ENCODE results near the gene SGMS1.

The SGMS1 gene

DNA sequence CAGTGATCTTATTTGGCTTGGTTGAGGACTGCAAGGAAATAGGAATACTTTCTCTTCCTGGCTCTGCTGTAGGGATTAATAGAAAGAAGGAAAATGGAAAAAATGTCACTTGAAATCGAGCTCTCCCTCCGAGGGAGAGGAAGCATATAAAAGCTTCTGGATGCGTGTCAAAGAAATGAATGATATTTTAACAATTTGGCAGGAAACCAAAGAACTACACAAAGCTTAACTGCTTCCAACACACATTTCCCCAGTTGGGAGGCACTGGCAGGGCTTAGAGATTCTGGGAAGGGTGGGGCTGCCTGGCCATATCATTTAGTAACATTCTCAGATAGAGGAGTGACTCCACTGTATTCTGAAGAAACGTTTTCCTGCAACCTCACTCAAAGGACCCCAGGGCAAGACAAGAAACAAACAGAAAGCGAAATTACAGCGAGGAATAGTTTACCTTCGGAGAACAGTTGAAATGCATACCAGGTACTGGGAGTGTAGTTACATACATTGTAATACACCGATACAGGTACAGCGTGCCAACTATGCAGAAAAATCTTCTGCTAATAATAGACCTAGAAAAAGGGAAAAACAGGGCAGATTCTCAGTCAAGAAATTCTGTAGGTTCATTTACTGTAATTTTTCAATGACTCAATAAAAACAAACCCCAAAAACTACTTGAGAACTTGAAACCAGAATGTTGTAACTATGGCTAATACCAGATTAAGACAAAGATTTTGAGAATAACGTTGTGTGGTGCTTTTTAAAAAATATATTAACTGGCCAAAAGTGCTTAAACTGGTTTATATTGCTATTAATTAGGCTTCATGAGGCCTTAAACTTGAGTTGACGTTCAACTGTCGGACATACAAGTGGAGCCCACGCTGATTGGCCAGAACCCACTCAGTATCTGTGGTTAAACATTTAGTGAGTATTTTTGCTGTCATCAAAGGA is 296.7 kb downstream of the SGMS1 start:
- no peak for TF ChIP-seq TAF1 (IDR thresholded peaks at IDR 0.05; ENCODE audit: borderline replicate concordance, low read depth, low read length)
- FAIRE-seq (no peak), DNase-seq (ENCODE audit: insufficient read length) (no peak)

DNA sequence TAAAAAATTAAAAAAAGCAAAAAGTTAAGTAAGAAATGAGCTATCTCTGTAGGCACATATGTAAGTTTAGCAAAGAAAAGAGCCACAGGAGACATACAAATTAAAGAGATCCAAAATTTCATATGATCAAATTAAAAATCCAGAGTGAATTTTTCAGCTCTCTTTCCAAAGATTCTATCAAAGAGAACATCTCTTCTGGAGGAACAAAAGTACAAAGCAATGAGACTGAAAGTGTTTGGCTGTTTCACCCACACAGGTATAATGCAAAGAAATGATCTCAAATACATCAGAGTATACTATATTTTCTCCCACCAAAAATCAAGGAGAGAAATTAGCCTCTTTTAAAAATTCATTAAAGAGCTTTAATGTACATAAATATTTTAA is 297.6 kb downstream of the SGMS1 start:
- DNase-seq (ENCODE audit: insufficient read length) = no peak
- no peak for TF ChIP-seq POLR2AphosphoS5 (IDR thresholded peaks at IDR 0.05; ENCODE audit: low read depth, low read length)
- TF ChIP-seq TAF1 (IDR thresholded peaks at IDR 0.05; ENCODE audit: borderline replicate concordance, low read depth, low read length) = no peak
- TF ChIP-seq POLR2A (IDR thresholded peaks at IDR 0.05; ENCODE audit: low read depth, low read length) = no peak
- no peak for FAIRE-seq

DNA sequence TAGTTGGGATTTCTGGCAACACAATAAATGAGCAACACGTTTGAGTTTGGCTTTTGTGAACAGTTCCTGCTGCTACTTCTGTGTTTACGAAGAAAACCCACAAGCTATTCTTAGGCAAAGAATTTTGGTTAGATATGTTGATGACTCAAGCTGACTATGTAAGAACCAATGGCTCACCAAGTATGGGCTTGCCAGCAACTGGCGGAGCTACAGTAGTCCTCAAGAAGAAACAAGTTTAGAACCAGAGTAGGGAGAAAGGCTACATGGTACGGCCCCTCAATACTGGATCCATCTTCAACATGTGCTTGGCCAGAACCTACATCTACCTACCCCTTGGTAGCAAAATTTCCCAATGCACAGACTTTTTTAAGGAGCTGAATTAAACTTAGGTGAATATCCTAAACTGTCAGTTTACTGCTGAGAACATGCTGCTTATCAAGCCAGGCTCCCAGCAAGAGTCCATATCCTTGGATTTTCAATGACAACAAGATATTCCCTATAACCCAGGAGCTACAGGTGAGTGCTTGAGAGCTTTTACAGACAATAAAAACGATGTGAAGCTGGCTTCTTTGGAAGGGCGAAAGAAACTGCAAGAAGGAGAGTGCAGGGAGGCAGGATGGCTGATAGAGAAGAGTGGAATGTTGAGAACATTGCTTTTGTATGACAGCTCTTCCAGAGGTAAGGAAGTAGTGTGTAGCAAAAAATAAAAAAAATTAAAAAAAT is 298.1 kb downstream of the SGMS1 start:
- no peak for DNase-seq (ENCODE audit: insufficient read length)
- FAIRE-seq = peak; percentile 85
- TF ChIP-seq POLR2AphosphoS5 (IDR thresholded peaks at IDR 0.05; ENCODE audit: low read depth, low read length) (no peak), POLR2A (IDR thresholded peaks at IDR 0.05; ENCODE audit: low read depth, low read length) (no peak), TAF1 (IDR thresholded peaks at IDR 0.05; ENCODE audit: borderline replicate concordance, low read depth, low read length) (no peak)

DNA sequence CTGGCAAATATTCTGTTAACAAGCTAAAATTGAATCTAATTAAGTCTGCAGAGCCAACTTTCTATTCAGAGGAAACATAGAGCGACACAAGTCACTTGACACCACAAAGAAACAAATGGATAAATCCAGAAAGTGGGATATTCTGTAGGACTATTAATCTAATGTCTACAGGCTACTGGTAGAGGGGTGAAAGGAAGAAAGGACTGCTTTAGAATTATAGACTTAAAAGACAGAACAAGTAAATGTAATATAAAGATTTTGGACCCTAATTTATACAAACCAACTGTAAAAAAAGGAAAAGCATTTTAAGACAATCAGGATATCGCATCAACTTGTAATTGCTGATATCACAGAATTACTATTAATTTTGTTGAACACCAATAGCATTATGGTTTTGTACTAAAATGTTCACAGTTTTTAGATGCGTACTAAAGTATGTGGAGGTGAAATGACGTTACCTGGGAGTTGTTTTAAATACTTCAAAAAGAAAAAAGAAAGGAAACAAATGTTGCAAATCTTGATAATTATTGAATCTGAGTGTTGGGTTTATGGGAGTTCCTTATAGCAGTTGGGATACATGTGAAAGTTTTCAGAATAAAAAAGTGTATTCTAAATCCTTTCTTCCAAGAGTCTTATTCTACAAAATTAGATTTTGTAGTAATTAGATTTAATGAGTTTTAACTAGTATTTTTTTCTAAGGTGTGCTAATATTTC is 298.9 kb downstream of the SGMS1 start:
- TF ChIP-seq TAF1 (IDR thresholded peaks at IDR 0.05; ENCODE audit: borderline replicate concordance, low read depth, low read length) = no peak
- no peak for TF ChIP-seq POLR2A (IDR thresholded peaks at IDR 0.05; ENCODE audit: low read depth, low read length)
- no peak for TF ChIP-seq POLR2AphosphoS5 (IDR thresholded peaks at IDR 0.05; ENCODE audit: low read depth, low read length)
- no peak for DNase-seq (ENCODE audit: insufficient read length)
- FAIRE-seq = no peak

DNA sequence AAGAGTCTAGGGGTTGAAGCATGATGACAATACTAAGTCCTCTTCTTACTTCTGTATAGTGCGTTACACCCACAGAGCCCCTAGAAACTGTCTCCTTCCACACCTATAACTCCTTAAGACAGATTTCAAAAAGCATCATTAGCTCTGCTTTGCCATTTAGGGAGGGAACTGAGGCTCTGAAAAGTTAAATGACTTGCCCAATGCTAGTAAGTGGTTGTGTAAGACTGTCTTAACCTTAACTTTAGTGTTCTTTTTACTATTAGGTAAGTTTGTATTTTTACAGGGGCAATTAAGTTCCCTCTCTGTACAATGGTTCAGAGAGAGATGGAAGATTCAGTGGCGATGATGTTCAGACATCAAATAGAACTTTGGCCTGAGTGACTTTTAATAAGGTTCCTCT is 299.7 kb downstream of the SGMS1 start:
- no peak for TF ChIP-seq POLR2AphosphoS5 (IDR thresholded peaks at IDR 0.05; ENCODE audit: low read depth, low read length)
- TF ChIP-seq TAF1 (IDR thresholded peaks at IDR 0.05; ENCODE audit: borderline replicate concordance, low read depth, low read length) = no peak
- TF ChIP-seq POLR2A (IDR thresholded peaks at IDR 0.05; ENCODE audit: low read depth, low read length) = no peak
- DNase-seq (ENCODE audit: insufficient read length) (no peak), FAIRE-seq (no peak)

DNA sequence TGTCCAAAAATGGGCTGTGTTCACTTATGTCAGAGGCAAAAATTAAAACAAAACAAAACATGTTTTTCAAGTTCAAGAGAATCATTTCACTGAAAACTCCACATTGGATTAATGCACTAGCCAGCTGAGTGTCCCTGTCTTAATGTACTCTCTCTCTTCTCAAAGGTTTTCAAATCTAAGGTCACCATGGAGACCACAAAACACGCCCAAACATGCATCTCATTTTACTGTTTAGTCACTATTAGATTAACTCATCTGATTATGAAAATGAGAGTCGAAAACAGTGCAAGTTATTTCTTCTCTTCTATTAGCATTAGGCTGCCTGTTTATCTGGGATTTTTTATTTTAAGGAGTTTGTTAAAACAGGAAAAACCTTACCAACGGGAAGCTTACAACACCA is 301.7 kb downstream of the SGMS1 start:
- DNase-seq (ENCODE audit: insufficient read length) = no peak
- no peak for FAIRE-seq
- no peak for TF ChIP-seq POLR2AphosphoS5 (IDR thresholded peaks at IDR 0.05; ENCODE audit: low read depth, low read length)

DNA sequence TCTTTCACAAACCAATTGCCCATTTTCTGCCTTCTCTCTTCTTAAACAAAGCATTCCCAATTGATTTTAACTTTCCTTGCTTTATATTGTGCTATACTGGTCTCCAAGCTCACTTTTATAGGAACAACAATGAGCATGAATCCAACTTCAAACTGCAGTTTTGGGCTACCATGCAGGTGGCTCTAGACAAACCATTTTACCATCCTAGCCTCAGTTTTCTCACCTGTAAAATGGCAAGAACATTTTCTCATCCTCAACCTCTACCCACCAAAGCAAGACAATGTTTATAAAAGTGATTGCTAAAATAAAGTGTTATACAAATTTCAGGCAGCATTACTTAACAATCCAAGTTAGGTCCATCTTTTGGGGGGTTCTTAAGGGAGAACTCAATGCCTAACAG is 305.6 kb downstream of the SGMS1 start:
- no peak for TF ChIP-seq POLR2AphosphoS5 (IDR thresholded peaks at IDR 0.05; ENCODE audit: low read depth, low read length)
- no peak for TF ChIP-seq TAF1 (IDR thresholded peaks at IDR 0.05; ENCODE audit: borderline replicate concordance, low read depth, low read length)
- no peak for TF ChIP-seq POLR2A (IDR thresholded peaks at IDR 0.05; ENCODE audit: low read depth, low read length)
- FAIRE-seq (no peak), DNase-seq (ENCODE audit: insufficient read length) (no peak)

DNA sequence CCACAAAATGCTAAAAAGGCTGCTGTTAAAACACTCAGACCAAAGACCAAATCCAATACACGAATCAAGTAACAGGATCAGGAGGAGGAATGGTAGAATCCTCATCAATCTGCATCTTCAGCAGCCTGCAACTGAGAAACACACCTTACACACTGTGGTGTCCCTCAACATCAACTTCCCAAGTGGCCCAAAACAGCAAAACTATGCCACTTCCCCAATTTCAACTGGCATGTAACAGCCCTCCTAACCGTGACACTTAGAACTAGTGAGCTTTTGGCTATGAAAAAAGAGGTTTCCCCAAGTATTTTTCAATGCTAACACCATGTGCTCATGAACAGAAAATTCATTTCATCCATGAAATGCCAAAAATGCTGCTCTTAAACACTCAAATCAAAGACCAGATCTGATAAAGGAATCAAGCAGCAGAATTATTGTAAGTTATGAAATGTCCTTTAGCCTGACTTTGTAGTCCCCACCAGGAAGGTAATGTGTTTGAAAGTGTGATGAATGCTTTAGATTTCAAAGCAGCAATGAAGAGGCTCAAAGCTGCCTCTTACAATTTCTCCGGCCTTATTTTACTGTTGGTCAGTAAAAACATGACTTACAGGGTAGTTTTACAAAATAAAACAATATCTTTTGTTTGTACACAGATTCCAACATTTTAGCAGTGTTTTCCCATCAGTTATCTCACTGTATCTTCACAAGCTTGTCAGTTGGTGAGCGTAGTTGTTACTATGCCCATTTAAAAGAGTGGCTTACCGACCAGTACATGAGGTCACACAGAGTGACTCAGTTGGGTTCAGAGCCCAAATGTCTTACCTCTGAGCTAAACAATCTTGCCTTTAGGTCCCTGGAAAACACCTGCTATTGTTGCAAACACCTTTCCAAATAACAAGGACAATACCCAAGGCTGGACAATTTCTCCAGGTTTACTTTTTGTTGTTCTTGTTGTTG is 306.8 kb downstream of the SGMS1 start:
- no peak for DNase-seq (ENCODE audit: insufficient read length)
- FAIRE-seq = no peak
- TF ChIP-seq POLR2AphosphoS5 (IDR thresholded peaks at IDR 0.05; ENCODE audit: low read depth, low read length) (no peak), POLR2A (IDR thresholded peaks at IDR 0.05; ENCODE audit: low read depth, low read length) (no peak), TAF1 (IDR thresholded peaks at IDR 0.05; ENCODE audit: borderline replicate concordance, low read depth, low read length) (no peak)

DNA sequence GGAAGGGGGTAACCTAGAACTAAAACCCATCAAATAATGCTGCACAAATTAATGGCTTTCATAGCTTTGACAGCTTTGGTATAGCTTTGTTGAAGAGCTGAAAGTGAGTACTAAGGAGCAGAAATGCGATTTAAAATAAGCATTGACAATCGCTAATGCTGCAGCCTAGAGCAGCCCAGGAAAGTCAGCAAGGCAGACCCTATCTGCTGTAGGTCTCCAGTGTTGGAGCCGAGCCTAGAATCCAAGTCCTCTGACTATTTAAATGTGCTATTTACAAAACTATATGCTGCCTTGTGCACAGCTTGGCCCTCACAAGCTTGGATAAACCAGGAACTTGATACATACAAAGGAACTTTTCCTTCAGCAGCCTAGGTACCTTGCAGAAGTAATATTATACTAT is 307.6 kb downstream of the SGMS1 start:
- DNase-seq (ENCODE audit: insufficient read length) (no peak), FAIRE-seq (peak; percentile 50)
- TF ChIP-seq TAF1 (IDR thresholded peaks at IDR 0.05; ENCODE audit: borderline replicate concordance, low read depth, low read length) = no peak
- no peak for TF ChIP-seq POLR2AphosphoS5 (IDR thresholded peaks at IDR 0.05; ENCODE audit: low read depth, low read length)
- no peak for TF ChIP-seq POLR2A (IDR thresholded peaks at IDR 0.05; ENCODE audit: low read depth, low read length)

DNA sequence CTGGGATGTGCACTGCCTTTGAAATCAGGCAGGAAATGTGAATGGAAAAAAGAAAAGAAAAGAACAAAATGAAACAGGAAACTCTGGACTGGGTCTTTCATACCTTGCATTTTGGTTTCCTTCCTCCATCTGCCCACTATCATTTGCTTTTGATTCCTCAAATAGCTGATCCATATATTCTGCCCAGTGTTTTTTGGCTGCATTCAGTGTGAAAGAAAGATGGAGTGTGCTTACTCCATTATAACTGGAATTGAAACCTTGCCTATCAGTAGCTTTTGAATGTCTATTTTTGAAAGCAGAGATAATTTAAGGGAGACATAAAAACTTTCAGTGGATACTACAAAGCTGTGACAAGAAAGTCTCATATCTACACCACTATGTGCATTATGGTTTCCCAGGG is 308.3 kb downstream of the SGMS1 start:
- no peak for DNase-seq (ENCODE audit: insufficient read length)
- no peak for FAIRE-seq
- TF ChIP-seq POLR2A (IDR thresholded peaks at IDR 0.05; ENCODE audit: low read depth, low read length) (no peak), TAF1 (IDR thresholded peaks at IDR 0.05; ENCODE audit: borderline replicate concordance, low read depth, low read length) (no peak), POLR2AphosphoS5 (IDR thresholded peaks at IDR 0.05; ENCODE audit: low read depth, low read length) (no peak)
